ELF-1 (cell line): ENCODE results near the gene SGCD.

Experiments
- DNase-seq: peaks from one replicate; pipeline ENCODE4 v3.0.0-alpha.2; 2016; ENCODE audit warnings: low read depth, low spot score

Gene SGCD

GRCh38 chr5:156451505-156451904 lies 124.5 kb downstream of the SGCD start:
- no peak for DNase-seq

GRCh38 chr5:156456857-156457256 lies 129.9 kb downstream of the SGCD start:
- no peak for DNase-seq

GRCh38 chr5:156459812-156460385 lies 132.9 kb downstream of the SGCD start:
- DNase-seq: no peak

GRCh38 chr5:156460471-156460870 lies 133.5 kb downstream of the SGCD start:
- no peak for DNase-seq

GRCh38 chr5:156466871-156467270 lies 139.9 kb downstream of the SGCD start:
- no peak for DNase-seq

- DNase-seq: no peak
Observed at GRCh38 chr5:156469636-156470035, 142.7 kb downstream of the SGCD start.

GRCh38 chr5:156471893-156472292 lies 144.9 kb downstream of the SGCD start:
- DNase-seq: no peak

- no peak for DNase-seq
Observed at GRCh38 chr5:156473269-156473908, 146.4 kb downstream of the SGCD start.

GRCh38 chr5:156474251-156474650 lies 147.3 kb downstream of the SGCD start:
- no peak for DNase-seq

GRCh38 chr5:156475182-156476157 lies 148.5 kb downstream of the SGCD start:
- peak; percentile 66 for DNase-seq

- DNase-seq: no peak
Observed at GRCh38 chr5:156476158-156476551, 149.2 kb downstream of the SGCD start.

GRCh38 chr5:156476678-156477077 lies 149.7 kb downstream of the SGCD start:
- DNase-seq: no peak

GRCh38 chr5:156477196-156477595 lies 150.2 kb downstream of the SGCD start:
- no peak for DNase-seq

- DNase-seq: no peak
Observed at GRCh38 chr5:156479849-156480248, 152.9 kb downstream of the SGCD start.

- no peak for DNase-seq
Observed at GRCh38 chr5:156481741-156482140, 154.8 kb downstream of the SGCD start.

- DNase-seq: no peak
Observed at GRCh38 chr5:156482818-156483217, 155.9 kb downstream of the SGCD start.

GRCh38 chr5:156486394-156487238 lies 159.7 kb downstream of the SGCD start:
- DNase-seq: no peak

GRCh38 chr5:156491766-156492165 lies 164.8 kb downstream of the SGCD start:
- no peak for DNase-seq

GRCh38 chr5:156496291-156496690 lies 169.3 kb downstream of the SGCD start:
- no peak for DNase-seq

GRCh38 chr5:156497804-156498208 lies 170.8 kb downstream of the SGCD start:
- no peak for DNase-seq

GRCh38 chr5:156498226-156498980 lies 171.4 kb downstream of the SGCD start:
- DNase-seq: no peak
